ENCODE results near the gene EYS.

DNA sequence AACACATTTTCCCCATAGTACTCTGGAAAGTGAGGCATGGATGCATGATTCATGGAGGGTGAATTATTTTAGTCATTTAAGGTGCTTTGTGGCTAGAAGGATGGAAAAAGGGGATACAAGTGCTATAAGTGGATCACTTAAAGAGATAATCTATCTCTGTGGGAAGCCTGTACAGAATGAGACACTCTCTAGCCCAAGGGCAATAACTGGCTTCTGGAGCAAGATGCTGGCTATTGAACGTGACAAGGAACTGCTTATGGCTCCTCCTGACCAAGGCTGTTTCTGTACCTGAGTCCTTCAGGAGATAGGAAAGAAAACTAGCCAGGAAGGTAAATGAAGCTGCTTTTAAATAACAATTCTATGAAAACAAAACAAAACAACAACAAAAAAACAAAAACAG, 590.7 kb downstream of the EYS start:
- TF ChIP-seq, protein P1, sequence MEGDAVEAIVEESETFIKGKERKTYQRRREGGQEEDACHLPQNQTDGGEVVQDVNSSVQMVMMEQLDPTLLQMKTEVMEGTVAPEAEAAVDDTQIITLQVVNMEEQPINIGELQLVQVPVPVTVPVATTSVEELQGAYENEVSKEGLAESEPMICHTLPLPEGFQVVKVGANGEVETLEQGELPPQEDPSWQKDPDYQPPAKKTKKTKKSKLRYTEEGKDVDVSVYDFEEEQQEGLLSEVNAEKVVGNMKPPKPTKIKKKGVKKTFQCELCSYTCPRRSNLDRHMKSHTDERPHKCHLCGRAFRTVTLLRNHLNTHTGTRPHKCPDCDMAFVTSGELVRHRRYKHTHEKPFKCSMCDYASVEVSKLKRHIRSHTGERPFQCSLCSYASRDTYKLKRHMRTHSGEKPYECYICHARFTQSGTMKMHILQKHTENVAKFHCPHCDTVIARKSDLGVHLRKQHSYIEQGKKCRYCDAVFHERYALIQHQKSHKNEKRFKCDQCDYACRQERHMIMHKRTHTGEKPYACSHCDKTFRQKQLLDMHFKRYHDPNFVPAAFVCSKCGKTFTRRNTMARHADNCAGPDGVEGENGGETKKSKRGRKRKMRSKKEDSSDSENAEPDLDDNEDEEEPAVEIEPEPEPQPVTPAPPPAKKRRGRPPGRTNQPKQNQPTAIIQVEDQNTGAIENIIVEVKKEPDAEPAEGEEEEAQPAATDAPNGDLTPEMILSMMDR (IDR thresholded peaks at IDR 0.05; ENCODE audit: low read depth, low read length): no peak
- no peak for TF ChIP-seq POLR2A (IDR thresholded peaks at IDR 0.05; ENCODE audit: extremely low read depth, insufficient read length)
- no peak for TF ChIP-seq MYC (IDR thresholded peaks at IDR 0.05; ENCODE audit: low read depth, low read length)
